ENCODE data around the gene ITPR1. TPM values are rescaled to one million over a fixed set of nuclear protein-coding genes. Genes with fewer than 3 reads are reported as not detected.

Gene ITPR1
- total RNA-seq, 4 donors from 2014 or later = 14.7 to 45.1 (median 21.0) TPM

DNA sequence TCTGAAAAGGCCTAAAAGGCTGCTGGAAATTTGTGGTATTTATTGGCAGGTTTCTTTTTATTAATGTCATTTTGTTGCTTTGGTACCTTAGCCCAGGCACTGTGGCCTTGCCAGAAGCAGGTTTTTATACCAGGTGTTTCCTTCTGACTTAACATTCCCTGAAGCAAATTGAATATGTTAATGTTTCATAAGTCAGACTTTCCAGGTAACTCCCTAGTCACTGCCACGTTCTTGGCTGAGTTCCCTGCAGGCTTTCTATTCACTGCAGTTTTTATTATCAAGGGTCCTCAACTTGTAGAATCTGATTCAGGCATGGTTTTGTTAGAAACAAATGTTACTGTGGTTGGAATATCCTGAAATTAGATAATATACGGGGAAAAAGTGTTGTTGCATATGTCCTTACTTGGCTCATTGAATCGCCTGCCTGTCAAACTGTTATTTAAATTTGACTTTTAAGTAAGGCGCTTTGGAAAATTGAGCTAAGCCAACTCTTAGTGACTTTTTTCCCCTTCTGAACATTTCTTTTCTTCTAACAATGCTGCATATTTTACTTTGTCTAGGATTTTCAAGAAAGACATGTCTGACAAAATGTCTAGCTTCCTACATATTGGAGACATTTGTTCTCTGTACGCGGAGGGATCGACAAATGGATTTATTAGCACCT lies 22.9 kb downstream of the ITPR1 start:
- Histone ChIP-seq H3K27me3 (no peaks in the 10 kb centered on the region), H3K36me3 (no peaks in the 10 kb centered on the region), H3K4me3 (no peak overlapping the region), H3K4me1 (peaks cover 24% of the 10 kb centered on the region), H3K9me3 (no peaks in the 10 kb centered on the region), H3K27ac (no peak overlapping the region)
- DNase-seq (ENCODE audit: low spot score in 2 of 2) = no peak
- 34% methylated on average over 7 of the region's 7 CpGs for WGBS
- TF ChIP-seq, protein P1, sequence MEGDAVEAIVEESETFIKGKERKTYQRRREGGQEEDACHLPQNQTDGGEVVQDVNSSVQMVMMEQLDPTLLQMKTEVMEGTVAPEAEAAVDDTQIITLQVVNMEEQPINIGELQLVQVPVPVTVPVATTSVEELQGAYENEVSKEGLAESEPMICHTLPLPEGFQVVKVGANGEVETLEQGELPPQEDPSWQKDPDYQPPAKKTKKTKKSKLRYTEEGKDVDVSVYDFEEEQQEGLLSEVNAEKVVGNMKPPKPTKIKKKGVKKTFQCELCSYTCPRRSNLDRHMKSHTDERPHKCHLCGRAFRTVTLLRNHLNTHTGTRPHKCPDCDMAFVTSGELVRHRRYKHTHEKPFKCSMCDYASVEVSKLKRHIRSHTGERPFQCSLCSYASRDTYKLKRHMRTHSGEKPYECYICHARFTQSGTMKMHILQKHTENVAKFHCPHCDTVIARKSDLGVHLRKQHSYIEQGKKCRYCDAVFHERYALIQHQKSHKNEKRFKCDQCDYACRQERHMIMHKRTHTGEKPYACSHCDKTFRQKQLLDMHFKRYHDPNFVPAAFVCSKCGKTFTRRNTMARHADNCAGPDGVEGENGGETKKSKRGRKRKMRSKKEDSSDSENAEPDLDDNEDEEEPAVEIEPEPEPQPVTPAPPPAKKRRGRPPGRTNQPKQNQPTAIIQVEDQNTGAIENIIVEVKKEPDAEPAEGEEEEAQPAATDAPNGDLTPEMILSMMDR (IDR thresholded peaks at IDR 0.05) = no peak
- TF ChIP-seq POLR2AphosphoS5 (IDR thresholded peaks at IDR 0.05) = no peak
- no peak for TF ChIP-seq EP300 (IDR thresholded peaks at IDR 0.05)
- TF ChIP-seq POLR2A (IDR thresholded peaks at IDR 0.05) = no peak

DNA sequence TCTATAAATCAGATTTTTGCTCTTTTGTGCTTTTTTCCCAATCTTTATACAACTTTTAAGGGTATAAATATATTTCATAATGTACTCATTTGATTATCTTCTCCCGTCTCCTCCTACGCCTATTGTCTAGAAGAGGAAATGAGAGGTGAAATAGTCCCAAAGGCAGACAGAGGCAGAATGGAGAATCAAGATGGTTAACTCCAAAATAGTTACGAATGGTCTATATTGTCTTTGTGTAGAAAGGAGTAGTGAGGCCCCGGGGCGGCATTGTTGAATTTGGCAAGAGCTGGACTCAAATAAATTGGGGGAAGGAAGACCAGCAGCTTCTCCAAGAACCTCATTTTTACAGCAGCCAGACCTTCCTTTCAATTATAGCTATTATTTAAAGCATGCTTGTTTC lies 23.9 kb downstream of the ITPR1 start:
- WGBS = 67% methylated on average over 5 of the region's 5 CpGs
- Histone ChIP-seq H3K4me3 (no peak overlapping the region), H3K9me3 (no peaks in the 10 kb centered on the region), H3K4me1 (peaks cover 24% of the 10 kb centered on the region), H3K27me3 (no peaks in the 10 kb centered on the region), H3K36me3 (no peaks in the 10 kb centered on the region), H3K27ac (no peak overlapping the region)
- TF ChIP-seq POLR2AphosphoS5 (IDR thresholded peaks at IDR 0.05) = no peak
- no peak for TF ChIP-seq EP300 (IDR thresholded peaks at IDR 0.05)
- no peak for TF ChIP-seq POLR2A (IDR thresholded peaks at IDR 0.05)
- TF ChIP-seq, protein P1 (IDR thresholded peaks at IDR 0.05) = no peak
- DNase-seq (ENCODE audit: low spot score in 2 of 2) = no peak

DNA sequence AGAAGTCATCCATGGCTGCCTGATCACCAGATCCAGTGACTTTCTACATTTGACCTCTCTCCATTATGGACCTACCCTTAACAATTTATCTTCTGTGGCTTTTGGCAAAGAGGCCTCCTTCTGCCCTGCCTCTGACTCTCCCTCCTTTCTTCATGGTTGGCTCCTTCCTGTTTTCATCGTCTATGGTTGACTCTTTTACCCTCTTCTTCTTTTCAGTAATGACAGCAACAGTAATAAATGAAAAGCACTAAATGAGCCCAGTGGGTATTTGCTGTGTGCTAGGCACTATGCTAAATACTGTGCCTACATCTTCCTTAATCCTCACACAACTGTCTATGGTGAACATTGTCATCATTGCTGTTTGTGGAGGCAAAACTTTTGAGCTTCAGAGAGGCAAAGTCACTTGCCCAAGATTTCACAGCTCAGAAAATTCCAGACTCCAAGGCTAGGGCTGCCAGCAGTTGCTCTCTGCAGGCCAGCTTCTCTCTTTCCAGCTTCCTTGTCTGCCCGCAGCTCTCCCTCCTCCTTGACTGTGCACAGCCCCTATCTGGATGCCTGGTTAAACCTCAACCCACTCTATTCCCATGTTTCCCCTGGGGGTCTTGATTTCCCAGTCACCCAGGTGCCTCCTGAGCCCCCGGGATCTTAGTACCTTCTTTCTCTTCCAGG lies 24.6 kb downstream of the ITPR1 start:
- no peak for DNase-seq (ENCODE audit: low spot score in 2 of 2)
- Histone ChIP-seq H3K4me3 (no peak overlapping the region), H3K27me3 (no peaks in the 10 kb centered on the region), H3K4me1 (peaks cover 24% of the 10 kb centered on the region), H3K36me3 (no peaks in the 10 kb centered on the region), H3K9me3 (no peaks in the 10 kb centered on the region), H3K27ac (no peak overlapping the region)
- TF ChIP-seq, protein P1 (IDR thresholded peaks at IDR 0.05) = no peak
- TF ChIP-seq POLR2A (IDR thresholded peaks at IDR 0.05) = no peak
- TF ChIP-seq POLR2AphosphoS5 (IDR thresholded peaks at IDR 0.05) = no peak
- TF ChIP-seq EP300 (IDR thresholded peaks at IDR 0.05) = no peak
- WGBS = 38% methylated on average over 3 of the region's 3 CpGs

DNA sequence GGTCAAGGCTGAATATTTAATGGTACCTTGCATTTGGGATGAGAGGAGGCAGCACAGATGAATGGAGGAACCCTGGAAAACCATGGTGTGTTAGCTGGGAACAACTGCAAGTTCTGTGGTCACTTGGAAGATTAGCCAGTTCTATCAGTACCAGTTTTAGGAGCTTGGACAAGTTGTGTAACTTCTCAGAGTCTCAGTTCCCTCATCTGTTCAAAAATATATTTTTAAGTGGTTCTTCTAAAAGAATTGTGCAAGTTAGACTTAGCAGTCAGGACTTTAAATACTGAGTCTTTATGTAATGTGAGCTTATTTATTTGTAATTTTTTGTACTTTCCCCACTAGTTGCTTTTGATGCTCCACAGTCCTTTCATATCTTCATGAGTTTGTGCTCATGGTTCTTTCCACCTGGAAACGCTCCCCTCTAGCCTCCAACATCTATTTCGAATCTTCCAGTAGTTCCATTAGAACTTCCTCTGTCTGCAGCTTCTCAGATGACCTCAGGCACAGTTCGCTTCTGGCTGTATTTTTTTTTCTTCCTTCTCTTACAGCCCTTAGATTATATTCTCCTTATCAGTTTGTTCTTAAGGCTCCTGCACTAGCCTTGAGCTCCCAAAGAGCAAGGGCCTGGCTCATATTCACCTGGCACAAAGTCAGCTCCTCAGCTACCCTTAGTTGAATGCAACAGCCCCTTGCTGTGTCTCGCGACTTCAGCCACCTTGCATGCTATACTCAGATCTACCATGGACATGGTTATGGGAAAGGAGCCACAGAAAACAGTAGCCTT lies 27.1 kb downstream of the ITPR1 start:
- no peak overlapping the region for H3K4me3 ChIP-seq
- peaks cover 25% of the 10 kb centered on the region for H3K4me1 ChIP-seq
- WGBS = 89% methylated on average over 5 of the region's 5 CpGs
- no peaks in the 10 kb centered on the region for H3K36me3 ChIP-seq
- H3K9me3 ChIP-seq = no peaks in the 10 kb centered on the region
- TF ChIP-seq EP300 (IDR thresholded peaks at IDR 0.05) (no peak), POLR2AphosphoS5 (IDR thresholded peaks at IDR 0.05) (no peak), POLR2A (IDR thresholded peaks at IDR 0.05) (no peak)
- TF ChIP-seq, protein P1 (IDR thresholded peaks at IDR 0.05) = no peak
- no peak overlapping the region for H3K27ac ChIP-seq
- no peak for DNase-seq (ENCODE audit: low spot score in 2 of 2)
- no peaks in the 10 kb centered on the region for H3K27me3 ChIP-seq

DNA sequence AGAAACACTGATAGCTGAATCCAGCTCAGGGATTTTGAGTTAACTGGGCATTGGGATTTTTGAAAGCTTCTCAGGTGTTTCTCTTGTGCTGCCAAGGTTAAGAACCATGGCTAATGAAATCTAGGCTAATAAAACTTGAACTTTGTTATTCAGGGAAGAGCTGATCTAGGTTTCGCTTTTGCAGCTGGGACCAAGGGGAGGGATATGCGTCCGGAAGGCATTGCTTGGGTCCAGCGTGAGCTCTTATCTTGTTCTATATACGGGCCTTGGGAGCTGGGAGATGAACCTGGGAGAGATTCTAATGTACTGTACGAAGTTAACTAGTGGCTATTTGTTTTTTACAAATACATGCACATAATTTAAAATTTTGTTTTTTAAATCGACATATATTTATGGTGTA lies 29.8 kb downstream of the ITPR1 start:
- H3K4me1 ChIP-seq = peaks cover 5% of the 10 kb centered on the region

More for the DNA sequence above, 29.8 kb downstream of the ITPR1 start:
- TF ChIP-seq EP300 (IDR thresholded peaks at IDR 0.05) (no peak), POLR2AphosphoS5 (IDR thresholded peaks at IDR 0.05) (no peak), POLR2A (IDR thresholded peaks at IDR 0.05) (no peak)
- TF ChIP-seq, protein P1 (IDR thresholded peaks at IDR 0.05) = no peak
- H3K36me3 ChIP-seq = no peaks in the 10 kb centered on the region
- H3K27me3 ChIP-seq = no peaks in the 10 kb centered on the region
- H3K4me3 ChIP-seq = no peak overlapping the region
- DNase-seq (ENCODE audit: low spot score in 2 of 2) = no peak
- H3K9me3 ChIP-seq = no peaks in the 10 kb centered on the region
- 94% methylated on average over 7 of the region's 7 CpGs for WGBS
- no peak overlapping the region for H3K27ac ChIP-seq
